HG03439 (cell line): ENCODE data around the gene TAF1.
"Not testable (repeated sequence)": the region's sequence is repeated elsewhere in the genome, so short reads cannot be mapped to it uniquely, and the experiment has no call there.

Experiments
- ATAC-seq: cut with Tn5 transposase; IDR thresholded peaks from one replicate; pipeline ENCODE4 v1.9.1; 2021; ENCODE audit warnings: mild to moderate bottlenecking, moderate library complexity; ENCODE audit not compliant: unreplicated experiment

Gene TAF1

DNA sequence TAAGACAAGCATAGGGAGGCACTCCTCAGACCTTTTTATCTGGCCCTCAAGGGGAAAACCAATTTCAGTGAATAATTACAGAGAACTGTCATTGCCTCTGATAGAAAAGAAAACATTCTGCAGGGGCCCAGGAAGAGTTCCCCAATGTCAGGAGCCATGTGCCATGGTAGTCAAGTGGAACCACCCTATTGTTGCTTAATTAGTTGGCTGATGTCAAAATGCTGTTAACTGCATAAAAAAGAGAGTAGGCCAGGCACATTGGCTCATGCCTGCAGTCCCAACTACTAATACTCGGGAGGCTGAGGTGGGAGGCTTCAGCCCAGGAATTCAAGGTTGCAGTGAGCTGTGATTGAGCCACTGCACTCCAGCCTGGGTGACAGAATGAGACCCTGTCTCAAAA, 138.2 kb downstream of the TAF1 start:
- ATAC-seq: no peak

DNA sequence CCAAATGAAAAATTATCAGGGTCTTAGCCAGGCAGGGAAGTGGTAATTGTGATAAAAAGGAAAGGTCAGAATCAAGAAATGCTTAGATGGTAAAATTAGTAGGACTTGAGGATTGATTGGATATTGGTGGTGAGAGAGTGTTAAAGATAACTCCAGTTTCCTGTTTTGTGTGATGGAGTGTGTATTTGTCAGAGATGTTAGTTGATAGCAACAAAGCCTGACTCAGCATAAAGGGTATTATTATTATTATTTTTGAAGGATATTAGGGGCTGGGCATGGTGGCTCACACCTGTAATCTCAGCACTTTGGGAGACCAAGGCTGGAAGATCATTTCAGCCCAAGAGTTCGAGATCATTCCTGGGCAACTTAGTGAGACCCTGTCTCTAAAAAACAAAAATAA, 143.1 kb downstream of the TAF1 start:
- no peak for ATAC-seq

- ATAC-seq: no peak
Measured at GRCh38 chrX:71510161-71510560, 144.0 kb downstream of the TAF1 start.

- not testable (repeated sequence) for ATAC-seq
Measured at GRCh38 chrX:71513731-71514130, 147.6 kb downstream of the TAF1 start.

DNA sequence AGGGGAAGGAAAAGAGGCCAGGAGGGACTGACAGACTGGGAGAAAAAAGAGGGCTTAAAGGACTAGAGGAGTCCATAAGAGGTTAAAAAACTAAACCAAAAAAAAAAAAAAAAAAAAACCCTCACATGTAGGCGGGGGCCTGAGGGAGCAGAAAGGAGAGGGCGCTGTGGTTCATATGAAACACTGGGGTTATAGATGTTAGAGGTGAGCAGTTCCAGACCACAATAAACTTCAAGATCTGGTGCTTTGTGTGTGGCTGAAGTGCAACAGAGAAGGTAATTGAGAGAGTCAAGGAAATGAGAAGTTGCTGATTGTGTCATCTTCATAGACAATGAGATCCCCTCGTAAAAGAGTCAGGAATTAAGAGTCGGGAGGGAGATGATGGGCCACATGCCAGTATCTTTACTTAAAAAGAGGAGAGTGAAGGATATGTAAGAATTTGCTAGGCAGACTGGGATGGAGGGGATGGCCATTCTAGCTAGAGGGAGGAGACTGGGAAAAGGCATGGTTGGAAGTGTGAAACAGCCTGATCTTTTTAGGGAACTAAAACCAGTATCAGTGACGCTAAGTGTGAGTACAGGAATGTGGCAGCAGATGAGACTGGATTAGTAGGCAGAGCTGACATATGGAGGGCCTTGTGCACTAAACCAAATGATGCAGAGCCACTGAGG, 148.3 kb downstream of the TAF1 start:
- no peak for ATAC-seq

DNA sequence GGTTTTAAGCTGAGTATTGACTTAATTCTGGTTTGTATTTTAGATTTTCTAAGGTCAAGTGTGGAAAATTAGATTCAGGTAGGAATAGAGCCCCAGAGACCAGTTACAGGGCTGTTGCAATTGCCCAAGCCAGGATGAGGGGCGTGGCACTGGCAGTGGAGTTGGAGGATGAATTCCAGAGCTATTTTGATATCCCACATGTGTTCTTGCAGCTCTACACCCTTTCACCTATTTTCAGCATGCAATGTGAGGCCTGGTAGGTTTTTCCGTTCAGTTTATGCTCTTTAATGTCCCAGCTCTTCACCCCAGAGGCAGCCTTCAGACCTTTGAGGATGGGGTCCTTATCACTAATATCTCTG, 148.9 kb downstream of the TAF1 start:
- ATAC-seq: no peak
